ENCODE measurements around the gene IRAK1. TPM values are rescaled to one million over a fixed set of nuclear protein-coding genes. Genes with fewer than 3 reads are reported as not detected.
A peak's percentile ranks its signal among the peaks of the same experiment; 100 is the strongest.

IRAK1 gene
- total RNA-seq: 9.5 TPM
- 67.2 TPM for polyA plus RNA-seq

GRCh38 chrX:154019633-154020528 is at the start of gene IRAK1:
Gene IRAK1 (minus strand): TSS chrX:154019902. CDS start chrX:154019812, 90 bp downstream.
- peak within 1 kb of the TSS; percentile 91 for H3K27ac ChIP-seq (ENCODE audit: low read depth)
- DNase-seq (ENCODE audit: extremely low spot score): no peak
- H3K4me1 ChIP-seq (ENCODE audit: insufficient read depth): no peaks in the 10 kb centered on the region
- no peaks in the 10 kb centered on the region for H3K36me3 ChIP-seq (ENCODE audit: insufficient read depth)
- H3K4me3 ChIP-seq (ENCODE audit: low read depth, low read length): peak within 1 kb of the TSS; percentile 70
- WGBS: under 1% methylated on average over 88 of the region's 99 CpGs

- WGBS: 93% methylated on average over 3 of the region's 3 CpGs
- Histone ChIP-seq H3K27ac (ENCODE audit: low read depth) (no peak overlapping the region), H3K4me1 (ENCODE audit: insufficient read depth) (peaks cover 2% of the 10 kb centered on the region), H3K36me3 (ENCODE audit: insufficient read depth) (no peaks in the 10 kb centered on the region), H3K4me3 (ENCODE audit: low read depth, low read length) (no peak overlapping the region)
- no peak for DNase-seq (ENCODE audit: extremely low spot score)
Measured at GRCh38 chrX:154068560-154068959, 48.9 kb upstream of the IRAK1 start.

GRCh38 chrX:154064637-154065435 is 45.1 kb upstream of the IRAK1 start:
- no peaks in the 10 kb centered on the region for H3K36me3 ChIP-seq (ENCODE audit: insufficient read depth)
- DNase-seq (ENCODE audit: extremely low spot score): no peak
- H3K27ac ChIP-seq (ENCODE audit: low read depth): no peak overlapping the region
- WGBS: 77% methylated on average over 9 of the region's 9 CpGs
- no peak overlapping the region for H3K4me3 ChIP-seq (ENCODE audit: low read depth, low read length)
- H3K4me1 ChIP-seq (ENCODE audit: insufficient read depth): peaks cover 2% of the 10 kb centered on the region

- H3K4me1 ChIP-seq (ENCODE audit: insufficient read depth): peaks cover 2% of the 10 kb centered on the region
- DNase-seq (ENCODE audit: extremely low spot score): no peak
- no peak overlapping the region for H3K27ac ChIP-seq (ENCODE audit: low read depth)
- no peak overlapping the region for H3K4me3 ChIP-seq (ENCODE audit: low read depth, low read length)
- H3K36me3 ChIP-seq (ENCODE audit: insufficient read depth): no peaks in the 10 kb centered on the region
- 71% methylated on average over 4 of the region's 4 CpGs for WGBS
Measured at GRCh38 chrX:154063234-154063633, 43.5 kb upstream of the IRAK1 start.

GRCh38 chrX:154061801-154062200 is 42.1 kb upstream of the IRAK1 start:
- WGBS: 73% methylated on average over 8 of the region's 8 CpGs
- H3K27ac ChIP-seq (ENCODE audit: low read depth): no peak overlapping the region
- H3K4me1 ChIP-seq (ENCODE audit: insufficient read depth): peaks cover 2% of the 10 kb centered on the region
- no peaks in the 10 kb centered on the region for H3K36me3 ChIP-seq (ENCODE audit: insufficient read depth)
- H3K4me3 ChIP-seq (ENCODE audit: low read depth, low read length): no peak overlapping the region
- no peak for DNase-seq (ENCODE audit: extremely low spot score)

- Histone ChIP-seq H3K36me3 (ENCODE audit: insufficient read depth) (no peaks in the 10 kb centered on the region), H3K27ac (ENCODE audit: low read depth) (no peak overlapping the region), H3K4me3 (ENCODE audit: low read depth, low read length) (no peak overlapping the region), H3K4me1 (ENCODE audit: insufficient read depth) (peaks cover 2% of the 10 kb centered on the region)
- WGBS: 67% methylated on average over 5 of the region's 5 CpGs
- no peak for DNase-seq (ENCODE audit: extremely low spot score)
Measured at GRCh38 chrX:154059729-154060245, 40.1 kb upstream of the IRAK1 start.

- 30% methylated on average over 1 of the region's 1 CpG for WGBS
- no peak for DNase-seq (ENCODE audit: extremely low spot score)
- Histone ChIP-seq H3K36me3 (ENCODE audit: insufficient read depth) (no peaks in the 10 kb centered on the region), H3K4me3 (ENCODE audit: low read depth, low read length) (no peak overlapping the region), H3K4me1 (ENCODE audit: insufficient read depth) (peaks cover 2% of the 10 kb centered on the region), H3K27ac (ENCODE audit: low read depth) (no peak overlapping the region)
Measured at GRCh38 chrX:154059231-154059630, 39.5 kb upstream of the IRAK1 start.

GRCh38 chrX:154058214-154058997 is 38.7 kb upstream of the IRAK1 start:
- H3K36me3 ChIP-seq (ENCODE audit: insufficient read depth): no peaks in the 10 kb centered on the region
- no peak for DNase-seq (ENCODE audit: extremely low spot score)
- H3K27ac ChIP-seq (ENCODE audit: low read depth): no peak overlapping the region
- H3K4me3 ChIP-seq (ENCODE audit: low read depth, low read length): no peak overlapping the region
- WGBS: 78% methylated on average over 11 of the region's 11 CpGs
- no peaks in the 10 kb centered on the region for H3K4me1 ChIP-seq (ENCODE audit: insufficient read depth)

GRCh38 chrX:154057791-154058190 is 38.1 kb upstream of the IRAK1 start:
- Histone ChIP-seq H3K36me3 (ENCODE audit: insufficient read depth) (no peaks in the 10 kb centered on the region), H3K27ac (ENCODE audit: low read depth) (no peak overlapping the region), H3K4me1 (ENCODE audit: insufficient read depth) (no peaks in the 10 kb centered on the region), H3K4me3 (ENCODE audit: low read depth, low read length) (no peak overlapping the region)
- 97% methylated on average over 1 of the region's 1 CpG for WGBS
- DNase-seq (ENCODE audit: extremely low spot score): no peak

GRCh38 chrX:154056770-154057241 is 37.1 kb upstream of the IRAK1 start:
- Histone ChIP-seq H3K4me3 (ENCODE audit: low read depth, low read length) (no peak overlapping the region), H3K36me3 (ENCODE audit: insufficient read depth) (no peaks in the 10 kb centered on the region), H3K4me1 (ENCODE audit: insufficient read depth) (no peaks in the 10 kb centered on the region), H3K27ac (ENCODE audit: low read depth) (no peak overlapping the region)
- no peak for DNase-seq (ENCODE audit: extremely low spot score)
- 65% methylated on average over 8 of the region's 8 CpGs for WGBS

GRCh38 chrX:154051201-154051810 is 31.6 kb upstream of the IRAK1 start:
- Histone ChIP-seq H3K4me1 (ENCODE audit: insufficient read depth) (no peaks in the 10 kb centered on the region), H3K36me3 (ENCODE audit: insufficient read depth) (no peaks in the 10 kb centered on the region), H3K4me3 (ENCODE audit: low read depth, low read length) (no peak overlapping the region), H3K27ac (ENCODE audit: low read depth) (no peak overlapping the region)
- WGBS: 32% methylated on average over 8 of the region's 8 CpGs
- DNase-seq (ENCODE audit: extremely low spot score): peak; percentile 32

GRCh38 chrX:154050113-154050495 is 30.4 kb upstream of the IRAK1 start:
- no peaks in the 10 kb centered on the region for H3K4me1 ChIP-seq (ENCODE audit: insufficient read depth)
- H3K4me3 ChIP-seq (ENCODE audit: low read depth, low read length): no peak overlapping the region
- no peak overlapping the region for H3K27ac ChIP-seq (ENCODE audit: low read depth)
- no peaks in the 10 kb centered on the region for H3K36me3 ChIP-seq (ENCODE audit: insufficient read depth)
- DNase-seq (ENCODE audit: extremely low spot score): no peak
- 57% methylated on average over 7 of the region's 7 CpGs for WGBS

Data from urinary bladder (tissue), 4 donors.